Immature natural killer cell (primary cell): ENCODE results near the gene TMEM161B. TPM values are rescaled to one million over a fixed set of nuclear protein-coding genes. Genes with fewer than 3 reads are reported as not detected.

Experiments
- DNase-seq, 3 donors: peaks; one replicate each; pipeline ENCODE4 v3.0.0; 2022; ENCODE audit warnings: mixed read lengths in 1 of 3
- H3K27ac Mint-ChIP-seq, 6 donors: one replicate each; pipeline ENCODE4 v1.8.0; 2020; ENCODE audit warnings: mixed read lengths in 6 of 6, mild to moderate bottlenecking in 5 of 6, inconsistent platforms in 4 of 6, moderate library complexity in 3 of 6
- H3K27me3 Mint-ChIP-seq, 3 donors: one replicate each; pipeline ENCODE4 v1.8.0; 2020 to 2021; ENCODE audit warnings: low read depth in 3 of 3, mild to moderate bottlenecking in 3 of 3, mixed read lengths in 3 of 3, moderate library complexity in 3 of 3, inconsistent platforms in 1 of 3
- H3K36me3 Mint-ChIP-seq, 3 donors: one replicate each; pipeline ENCODE4 v1.8.0; 2020; ENCODE audit warnings: mixed read lengths in 3 of 3, inconsistent platforms in 2 of 3, mild to moderate bottlenecking in 2 of 3
- H3K4me1 Mint-ChIP-seq, 2 donors: one replicate each; pipeline ENCODE4 v1.8.0; 2020; ENCODE audit warnings: inconsistent platforms in 2 of 2, mild to moderate bottlenecking in 2 of 2, mixed read lengths in 2 of 2, moderate library complexity in 1 of 2
- H3K4me3 Mint-ChIP-seq, 5 donors: one replicate each; pipeline ENCODE4 v1.8.0; 2020; ENCODE audit warnings: mild to moderate bottlenecking in 5 of 5, mixed read lengths in 5 of 5, inconsistent platforms in 3 of 5, moderate library complexity in 3 of 5
- H3K9me3 Mint-ChIP-seq, 6 donors: one replicate each; pipeline ENCODE4 v1.8.0; 2020; ENCODE audit warnings: mild to moderate bottlenecking in 6 of 6, mixed read lengths in 6 of 6, inconsistent platforms in 4 of 6, moderate library complexity in 3 of 6
- polyA plus RNA-seq, 3 donors: library from polyadenylated mRNA; unstranded; fragments of 300-500 nt; fragmentation: Illumina TruSeq; gene quantifications; one replicate each; pipeline ENCODE4 v1.2.3, GENCODE V29; 2021

TMEM161B gene
- polyA plus RNA-seq = 10 to 100 TPM in 1 of 3 donors, 1 to 10 TPM in 2; 5.6 to 12.1 (median 7.3) TPM

GRCh38 chr5:88268385-88269184, at the start of gene TMEM161B:
TMEM161B (minus strand) TSS chr5:88268845; CDS start chr5:88268723, 122 bp downstream.
- peaks cover 3 to 10% (median 8%) of the 10 kb centered on the region in 3 donors for H3K27me3 Mint-ChIP-seq
- peaks cover 54 to 84% of the 10 kb centered on the region in 2 donors for H3K4me1 Mint-ChIP-seq
- peak; percentile 94 to 96 (median 95) for DNase-seq
- H3K9me3 Mint-ChIP-seq = peaks cover 0 to 2% (median 0%) of the 10 kb centered on the region in 6 donors
- peak within 1 kb of the TSS; percentile 98 to 99 (median 99) for H3K27ac Mint-ChIP-seq
- H3K36me3 Mint-ChIP-seq = peaks cover 0 to 20% (median 17%) of the 10 kb centered on the region in 3 donors
- H3K4me3 Mint-ChIP-seq = peak within 1 kb of the TSS; percentile 97 to 100 (median 99)

GRCh38 chr5:88304356-88304755, 35.7 kb upstream of the TMEM161B start:
- Mint-ChIP-seq H3K4me3 (no peak overlapping the region), H3K27ac (no peak overlapping the region), H3K36me3 (peaks cover 4 to 28% (median 16%) of the 10 kb centered on the region in 3 donors), H3K27me3 (peaks cover 2 to 5% (median 4%) of the 10 kb centered on the region in 3 donors), H3K4me1 (no peaks in the 10 kb centered on the region), H3K9me3 (peaks cover 12 to 31% (median 15%) of the 10 kb centered on the region in 6 donors)
- no peak for DNase-seq

GRCh38 chr5:88298425-88298824, 29.8 kb upstream of the TMEM161B start:
- Mint-ChIP-seq H3K9me3 (peaks cover 0 to 5% (median under 1%) of the 10 kb centered on the region in 6 donors), H3K4me3 (no peak overlapping the region), H3K36me3 (peaks cover 8 to 11% (median 9%) of the 10 kb centered on the region in 3 donors), H3K4me1 (no peaks in the 10 kb centered on the region), H3K27me3 (peaks cover 0 to 4% (median 4%) of the 10 kb centered on the region in 3 donors), H3K27ac (no peak overlapping the region)
- no peak for DNase-seq

GRCh38 chr5:88290801-88291200, 22.2 kb upstream of the TMEM161B start:
- Mint-ChIP-seq H3K4me3 (no peak overlapping the region), H3K27me3 (peaks cover 0 to 2% (median 0%) of the 10 kb centered on the region in 3 donors), H3K36me3 (peaks cover 7 to 44% (median 35%) of the 10 kb centered on the region in 3 donors), H3K27ac (no peak overlapping the region), H3K9me3 (peaks cover 0 to 5% (median 0%) of the 10 kb centered on the region in 6 donors), H3K4me1 (no peaks in the 10 kb centered on the region)
- DNase-seq = no peak

GRCh38 chr5:88288528-88289197, 20.0 kb upstream of the TMEM161B start:
- Mint-ChIP-seq H3K9me3 (no peaks in the 10 kb centered on the region), H3K27ac (no peak overlapping the region), H3K4me3 (no peak overlapping the region), H3K4me1 (no peaks in the 10 kb centered on the region), H3K36me3 (peaks cover 7 to 42% (median 39%) of the 10 kb centered on the region in 3 donors), H3K27me3 (no peaks in the 10 kb centered on the region)
- DNase-seq = no peak

- Mint-ChIP-seq H3K4me3 (no peak overlapping the region), H3K27me3 (no peaks in the 10 kb centered on the region), H3K4me1 (no peaks in the 10 kb centered on the region), H3K27ac (no peak overlapping the region), H3K36me3 (peaks cover 7 to 45% (median 39%) of the 10 kb centered on the region in 3 donors), H3K9me3 (no peaks in the 10 kb centered on the region)
- DNase-seq = no peak
These were observed 19.3 kb upstream of the TMEM161B start for GRCh38 chr5:88287846-88288527.

GRCh38 chr5:88287302-88287701, 18.7 kb upstream of the TMEM161B start:
- Mint-ChIP-seq H3K4me1 (no peaks in the 10 kb centered on the region), H3K27ac (no peak overlapping the region), H3K36me3 (peaks cover 7 to 49% (median 41%) of the 10 kb centered on the region in 3 donors), H3K4me3 (no peak overlapping the region), H3K27me3 (no peaks in the 10 kb centered on the region), H3K9me3 (no peaks in the 10 kb centered on the region)
- DNase-seq = no peak

GRCh38 chr5:88283690-88284089, 15.0 kb upstream of the TMEM161B start:
- no peaks in the 10 kb centered on the region for H3K9me3 Mint-ChIP-seq
- H3K36me3 Mint-ChIP-seq = peaks cover 3 to 27% (median 24%) of the 10 kb centered on the region in 3 donors
- DNase-seq = no peak
- H3K4me3 Mint-ChIP-seq = no peak overlapping the region
- no peaks in the 10 kb centered on the region for H3K4me1 Mint-ChIP-seq
- H3K27me3 Mint-ChIP-seq = no peaks in the 10 kb centered on the region
- no peak overlapping the region for H3K27ac Mint-ChIP-seq

GRCh38 chr5:88281322-88281721, 12.7 kb upstream of the TMEM161B start:
- Mint-ChIP-seq H3K27ac (no peak overlapping the region), H3K4me3 (no peak overlapping the region), H3K27me3 (no peaks in the 10 kb centered on the region), H3K9me3 (no peaks in the 10 kb centered on the region), H3K36me3 (peaks cover 5 to 24% (median 22%) of the 10 kb centered on the region in 3 donors), H3K4me1 (no peaks in the 10 kb centered on the region)
- DNase-seq = no peak

- Mint-ChIP-seq H3K36me3 (peaks cover 16 to 26% (median 21%) of the 10 kb centered on the region in 3 donors), H3K27me3 (no peaks in the 10 kb centered on the region), H3K9me3 (no peaks in the 10 kb centered on the region), H3K4me1 (peaks cover 0 to 7% of the 10 kb centered on the region in 2 donors), H3K4me3 (no peak overlapping the region), H3K27ac (no peak overlapping the region)
- no peak for DNase-seq
These were observed 10.9 kb upstream of the TMEM161B start for GRCh38 chr5:88279584-88279983.

GRCh38 chr5:88276378-88276777, 7.7 kb upstream of the TMEM161B start:
- H3K36me3 Mint-ChIP-seq = peaks cover 19 to 31% (median 28%) of the 10 kb centered on the region in 3 donors
- DNase-seq = no peak
- no peak overlapping the region for H3K27ac Mint-ChIP-seq
- H3K4me1 Mint-ChIP-seq = peaks cover 5 to 25% of the 10 kb centered on the region in 2 donors
- H3K9me3 Mint-ChIP-seq = no peaks in the 10 kb centered on the region
- peaks cover 0 to 1% (median 0%) of the 10 kb centered on the region in 3 donors for H3K27me3 Mint-ChIP-seq
- no peak overlapping the region for H3K4me3 Mint-ChIP-seq

GRCh38 chr5:88275581-88275980, 6.9 kb upstream of the TMEM161B start:
- H3K36me3 Mint-ChIP-seq = peaks cover 19 to 34% (median 31%) of the 10 kb centered on the region in 3 donors
- no peak for DNase-seq
- no peaks in the 10 kb centered on the region for H3K9me3 Mint-ChIP-seq
- peaks cover 10 to 32% of the 10 kb centered on the region in 2 donors for H3K4me1 Mint-ChIP-seq
- no peak overlapping the region for H3K4me3 Mint-ChIP-seq
- H3K27ac Mint-ChIP-seq = no peak overlapping the region
- H3K27me3 Mint-ChIP-seq = peaks cover 0 to 1% (median 0%) of the 10 kb centered on the region in 3 donors

- peaks cover 3 to 11% (median 8%) of the 10 kb centered on the region in 3 donors for H3K27me3 Mint-ChIP-seq
- H3K4me3 Mint-ChIP-seq = peak overlapping the region; percentile 97 to 100 (median 99)
- H3K4me1 Mint-ChIP-seq = peaks cover 50 to 84% of the 10 kb centered on the region in 2 donors
- no peak for DNase-seq
- H3K36me3 Mint-ChIP-seq = peaks cover 3 to 25% (median 17%) of the 10 kb centered on the region in 3 donors
- H3K9me3 Mint-ChIP-seq = peaks cover 0 to 2% (median 0%) of the 10 kb centered on the region in 6 donors
- peak overlapping the region; percentile 94 to 99 (median 98) for H3K27ac Mint-ChIP-seq
These were observed 652 bp upstream of the TMEM161B start for GRCh38 chr5:88269222-88269771.
